HG03175 (cell line): ENCODE results near the gene MGAT5B.

Experiments used
- ATAC-seq: cut with Tn5 transposase; IDR thresholded peaks from one replicate; pipeline ENCODE4 v1.9.1; 2021; ENCODE audit warnings: mild to moderate bottlenecking, moderate library complexity; ENCODE audit not compliant: unreplicated experiment

MGAT5B gene

GRCh38 chr17:76998839-76999238, 130.6 kb downstream of the MGAT5B start:
- ATAC-seq, result no peak
